NCI-H1694 (cell line): ENCODE results near the gene YAE1.

Source experiments
- DNase-seq: peaks from one replicate; lab custom pipeline; 2025; lab: John Stamatoyannopoulos, UW

Gene YAE1

GRCh38 chr7:39554583-39555165, 11.5 kb upstream of the YAE1 start:
- no peak for DNase-seq

GRCh38 chr7:39557222-39557621, 9.0 kb upstream of the YAE1 start:
- DNase-seq = no peak

DNA sequence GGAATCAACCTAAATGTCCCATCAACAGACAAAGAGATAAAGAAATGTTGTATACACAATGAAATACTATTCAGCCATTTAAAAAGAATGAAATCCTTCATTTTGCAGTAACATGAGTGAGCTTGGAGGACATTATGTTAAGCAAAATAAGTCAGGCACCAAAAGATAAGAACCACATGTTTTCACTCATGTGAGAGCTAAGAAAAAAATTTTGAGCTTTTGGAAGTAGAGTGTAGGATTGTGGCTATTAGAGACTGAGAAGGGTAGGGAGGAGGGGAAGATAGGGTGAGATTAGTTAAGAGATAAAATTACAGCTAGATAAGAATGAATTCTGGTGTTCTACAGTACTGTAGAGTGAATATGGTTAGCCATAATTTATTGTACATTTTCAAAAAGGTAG, 8.3 kb upstream of the YAE1 start:
- DNase-seq = no peak

DNA sequence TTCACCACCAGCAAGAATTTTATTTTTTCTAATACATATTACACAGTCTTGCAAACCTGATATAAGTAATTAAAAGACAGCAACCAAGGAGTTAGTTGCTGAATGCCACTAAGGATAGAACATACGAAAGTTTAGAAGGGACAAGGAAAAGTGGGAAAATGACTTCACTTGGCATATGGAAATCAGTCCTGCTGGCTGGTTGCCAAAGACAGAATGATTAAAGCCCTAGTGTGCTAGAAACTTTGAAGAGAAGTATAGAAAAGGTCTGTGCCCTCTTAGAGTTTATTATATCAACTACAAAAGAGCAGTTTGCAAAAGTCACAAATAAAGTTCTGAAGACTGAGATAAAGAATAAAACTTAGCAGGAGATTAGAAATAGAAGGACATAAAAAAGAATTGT, 5.8 kb upstream of the YAE1 start:
- DNase-seq = no peak

DNA sequence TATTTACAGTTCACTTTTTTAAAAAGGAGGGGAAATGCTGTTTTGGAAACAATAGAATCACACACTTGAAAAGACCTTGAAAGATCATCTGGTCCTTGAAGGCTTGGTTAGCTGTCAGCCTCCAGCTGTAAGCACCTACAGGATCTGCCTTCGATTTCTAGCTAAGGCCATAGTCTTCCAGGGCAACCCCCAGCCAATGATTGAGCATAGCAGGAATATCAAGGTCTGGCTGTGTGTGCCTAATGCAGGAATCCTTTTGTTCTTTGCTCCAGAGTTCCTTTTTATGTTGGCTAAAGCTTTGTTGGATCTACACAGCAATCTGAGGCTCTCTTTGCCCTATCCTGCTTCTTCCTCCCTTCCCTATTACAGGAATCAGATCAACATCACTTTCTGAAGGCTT, 5.2 kb upstream of the YAE1 start:
- DNase-seq = no peak

GRCh38 chr7:39565538-39565937, 666 bp upstream of the YAE1 start:
- no peak for DNase-seq

DNA sequence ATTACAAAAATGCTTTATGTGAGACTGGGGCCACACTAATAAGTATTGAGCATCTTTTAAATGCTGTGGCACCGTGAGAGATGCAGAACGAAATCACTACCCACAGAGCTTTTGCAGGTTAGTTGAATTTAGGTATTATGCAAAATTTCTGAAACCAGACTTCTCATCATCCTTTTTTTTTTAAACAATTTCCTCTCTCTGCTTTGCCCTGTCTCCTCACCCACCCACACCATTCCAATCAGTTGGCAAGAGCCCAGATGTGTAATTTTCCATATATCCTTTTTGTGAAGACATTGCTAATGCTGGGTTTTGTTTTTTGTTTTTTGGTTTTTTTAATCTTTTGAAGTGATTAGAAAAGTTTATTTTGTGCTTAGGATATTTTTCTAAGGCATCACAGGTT, 1.1 kb downstream of the YAE1 start:
- no peak for DNase-seq

DNA sequence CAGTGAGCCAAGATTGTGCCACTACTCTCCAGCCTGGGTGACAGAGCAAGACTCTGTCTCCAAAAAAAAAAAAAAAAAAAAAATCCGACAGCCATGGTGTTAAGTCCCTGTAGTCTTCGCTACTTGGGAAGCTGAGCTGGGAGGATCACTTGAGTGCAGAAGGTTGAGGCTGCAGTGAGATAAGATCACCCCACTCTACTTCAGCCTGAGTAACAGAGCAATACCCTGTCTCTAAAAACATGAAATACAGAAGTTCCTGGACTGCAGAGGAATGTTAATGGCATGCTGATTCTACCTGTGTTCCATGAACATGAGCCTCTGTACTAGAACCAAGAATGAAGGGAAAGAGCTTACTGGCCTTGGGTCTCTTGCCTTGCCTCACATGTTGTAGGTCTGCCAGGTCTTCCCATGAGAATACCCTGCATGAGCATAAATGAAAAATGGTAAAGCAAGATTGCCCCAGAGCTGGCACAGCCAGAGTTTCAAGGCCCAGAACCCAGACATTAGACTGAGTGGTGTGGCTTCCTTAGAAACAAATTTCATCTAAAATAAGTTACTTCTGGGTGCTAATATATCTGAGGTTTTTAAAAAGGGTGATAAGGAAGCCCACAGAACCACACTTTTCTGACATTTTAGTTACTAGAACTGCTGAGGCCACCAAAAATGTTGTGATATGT, 8.6 kb downstream of the YAE1 start:
- DNase-seq = no peak

DNA sequence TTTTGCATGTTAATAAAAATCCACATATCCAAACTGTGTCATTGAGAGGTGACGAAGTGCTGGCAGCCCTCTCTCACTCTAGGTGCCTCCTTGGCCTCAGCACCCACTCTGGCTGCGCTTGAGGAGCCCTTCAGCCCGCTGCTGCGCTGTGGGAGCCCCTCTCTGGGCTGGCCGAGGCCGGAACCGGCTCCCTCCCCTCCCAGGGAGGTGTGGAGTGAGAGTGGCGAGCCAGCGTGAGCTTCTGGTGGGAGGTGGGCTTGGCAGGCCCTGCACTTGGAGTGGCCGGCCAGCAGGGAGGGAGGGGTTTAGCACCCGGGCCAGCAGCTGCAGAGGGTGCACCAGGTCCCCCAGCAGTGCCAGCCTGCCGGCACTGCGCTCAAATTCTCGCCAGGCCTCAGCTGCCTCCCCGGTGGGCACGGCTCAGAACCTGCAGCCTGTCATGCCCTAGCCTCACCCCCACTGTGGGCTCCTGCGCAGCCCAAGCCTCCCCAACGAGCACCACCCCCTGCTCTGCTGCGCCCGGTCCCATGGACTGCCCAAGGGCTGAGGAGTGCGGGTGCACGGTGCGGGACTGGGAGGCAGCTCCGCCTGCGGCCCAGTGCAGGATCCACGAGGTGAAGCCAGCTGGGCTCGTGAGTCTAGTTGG, 11.1 kb downstream of the YAE1 start:
- DNase-seq = no peak

DNA sequence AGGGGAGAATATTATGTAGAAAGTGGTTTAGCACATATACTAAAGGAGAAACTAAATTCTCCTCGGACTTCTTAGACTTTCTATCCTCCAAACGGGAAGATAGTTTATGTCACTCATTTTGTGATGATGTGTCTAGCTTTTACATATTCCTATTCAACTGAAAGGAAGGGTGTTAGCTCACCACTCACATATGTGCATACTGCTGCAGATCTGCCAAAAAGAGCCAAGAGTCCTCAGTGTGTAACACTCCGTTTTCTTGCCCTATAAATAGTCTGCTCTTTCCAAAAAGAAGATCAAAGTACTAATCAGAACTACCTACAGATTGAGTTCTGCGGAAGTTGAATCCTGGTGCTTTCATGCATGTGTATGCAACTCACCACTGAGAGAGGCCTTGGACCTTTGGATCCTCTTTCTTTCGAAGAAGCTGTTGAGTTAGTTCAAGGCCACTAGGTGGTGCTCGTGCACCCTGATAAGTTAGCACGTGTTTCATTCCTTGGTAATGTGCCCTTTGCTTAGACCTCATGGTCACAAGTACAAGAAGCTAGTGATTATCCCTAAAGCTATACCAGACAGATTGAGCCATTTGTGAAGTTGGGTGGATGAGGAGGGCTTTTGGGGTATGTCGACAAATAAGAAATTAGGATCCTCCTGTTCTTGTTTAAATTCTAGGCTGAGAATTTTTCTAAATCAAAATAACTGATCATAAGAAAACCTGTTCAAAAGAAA, 14.1 kb downstream of the YAE1 start:
- DNase-seq = peak; percentile 75

DNA sequence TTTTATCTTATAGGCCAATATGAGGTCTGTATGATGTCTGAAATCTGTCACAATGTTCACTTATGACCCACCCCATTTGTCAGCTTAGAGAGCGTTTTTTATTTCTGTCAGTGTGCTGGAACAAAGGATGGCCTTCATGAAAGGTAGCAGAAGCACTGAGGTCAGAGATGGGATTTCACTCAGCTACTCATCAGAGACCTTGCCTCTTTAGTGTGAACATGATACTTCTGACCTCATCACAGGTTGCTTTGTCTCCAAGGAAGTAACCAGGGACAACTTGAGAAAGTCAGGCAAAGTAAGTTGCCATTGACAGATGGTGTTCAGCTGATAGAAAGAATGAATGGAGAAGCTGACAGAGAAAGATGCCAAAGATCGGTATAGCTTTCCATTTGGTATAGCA, 16.3 kb downstream of the YAE1 start:
- no peak for DNase-seq

DNA sequence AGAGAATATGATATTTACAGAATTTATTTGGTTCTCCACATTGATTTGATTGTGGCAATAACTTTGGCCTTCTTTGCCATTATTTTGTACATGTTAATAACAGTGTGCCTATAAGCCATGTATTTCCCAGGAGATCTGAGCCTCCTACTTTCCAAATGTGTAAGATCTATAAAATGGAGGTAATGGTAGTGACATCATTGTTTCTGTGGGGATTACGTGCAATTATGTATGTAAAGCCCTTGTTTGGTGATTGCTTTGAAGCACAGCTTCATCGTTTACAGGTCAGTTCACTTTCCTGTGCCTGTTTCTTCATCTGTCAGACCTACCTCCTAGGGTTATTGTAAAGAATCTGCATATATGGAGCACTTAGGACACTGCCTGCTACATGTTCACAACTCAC, 17.3 kb downstream of the YAE1 start:
- DNase-seq = no peak

GRCh38 chr7:39587393-39587792, 21.2 kb downstream of the YAE1 start:
- no peak for DNase-seq

DNA sequence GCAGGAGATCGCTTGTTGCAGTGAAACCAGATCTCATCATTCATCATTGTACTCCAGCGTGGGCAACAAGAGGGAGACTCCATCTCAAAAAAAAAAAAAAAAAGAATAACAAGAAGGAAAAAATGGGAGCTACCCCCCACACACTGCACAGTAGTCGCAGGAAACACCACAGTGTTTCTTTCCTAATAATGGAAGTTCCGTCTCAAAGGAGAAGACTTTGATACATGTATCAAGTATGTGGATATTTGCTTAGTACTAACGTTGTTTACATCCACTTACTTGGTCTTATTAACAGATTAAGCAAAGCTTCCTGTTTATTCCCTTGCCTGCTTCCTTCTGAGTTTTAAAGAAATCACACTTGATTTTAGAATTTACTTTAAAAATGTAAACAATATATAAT, 22.2 kb downstream of the YAE1 start:
- no peak for DNase-seq

GRCh38 chr7:39589323-39590111, 23.3 kb downstream of the YAE1 start:
- DNase-seq = no peak

DNA sequence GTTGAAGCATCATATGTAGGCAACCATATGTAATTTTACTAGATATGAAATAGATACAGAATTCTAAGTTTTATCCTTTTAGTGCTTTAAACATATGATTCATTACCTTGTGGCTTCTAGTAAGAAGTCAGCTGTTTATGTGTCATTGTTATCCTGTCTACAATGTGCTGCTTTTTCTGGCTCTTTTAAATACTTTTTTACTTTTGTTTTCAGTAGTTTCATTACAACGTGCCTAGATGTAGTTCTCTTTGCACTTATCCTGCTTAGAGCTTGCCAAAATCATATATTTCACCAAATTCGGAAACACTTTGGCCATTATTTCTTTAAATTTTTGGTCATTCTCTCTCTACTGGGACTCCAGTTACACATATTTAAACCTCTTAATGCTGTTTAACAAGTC, 26.4 kb downstream of the YAE1 start:
- no peak for DNase-seq

DNA sequence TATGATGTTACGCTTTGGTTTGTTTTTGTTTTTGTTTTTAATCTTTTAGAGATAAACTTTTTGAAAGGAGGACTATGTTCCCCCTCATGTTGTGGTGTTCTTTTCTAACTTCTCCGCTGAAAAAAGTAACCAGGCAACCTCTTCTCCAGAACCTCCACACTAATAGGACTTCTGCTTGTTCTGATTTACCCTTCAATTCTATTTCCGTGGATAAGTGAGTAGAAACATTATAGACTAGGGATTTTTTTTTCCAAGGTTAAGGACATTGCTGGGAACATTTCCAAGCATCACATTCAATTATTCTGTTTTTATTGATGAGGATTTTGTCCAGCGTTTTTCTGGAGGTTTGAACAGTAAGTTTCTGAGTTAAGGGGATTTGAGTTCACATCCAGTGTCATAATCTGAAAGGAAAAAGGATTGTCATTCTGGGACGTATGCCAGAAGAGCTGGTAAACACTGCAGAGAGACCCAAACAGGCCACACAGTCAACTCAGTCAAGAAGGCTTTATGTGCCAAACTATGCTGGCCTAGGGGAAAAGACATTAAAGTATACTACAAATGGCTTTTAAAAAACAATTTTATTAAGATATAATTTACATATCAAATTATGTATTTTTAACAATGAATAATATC, 28.9 kb downstream of the YAE1 start:
- no peak for DNase-seq

GRCh38 chr7:39602351-39602750, 36.1 kb downstream of the YAE1 start:
- no peak for DNase-seq

DNA sequence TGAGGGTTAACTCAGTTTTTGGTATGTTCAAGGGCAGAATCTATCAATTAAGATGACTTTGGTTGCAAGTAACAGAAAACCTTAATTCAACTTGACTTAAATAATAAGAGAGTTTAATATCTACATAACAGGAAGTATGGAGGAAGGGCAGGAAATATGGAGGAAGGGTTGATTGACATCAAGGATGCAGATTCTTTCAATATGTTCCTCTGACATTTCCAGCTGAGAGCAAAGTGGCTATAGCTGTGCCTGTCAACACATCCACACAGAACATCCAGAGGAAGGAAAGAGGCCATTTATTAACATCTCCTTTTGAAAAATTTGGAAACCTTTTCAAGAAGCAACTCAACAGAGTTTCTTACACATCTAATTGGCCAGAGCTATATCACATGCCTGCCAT, 37.7 kb downstream of the YAE1 start:
- DNase-seq = no peak

DNA sequence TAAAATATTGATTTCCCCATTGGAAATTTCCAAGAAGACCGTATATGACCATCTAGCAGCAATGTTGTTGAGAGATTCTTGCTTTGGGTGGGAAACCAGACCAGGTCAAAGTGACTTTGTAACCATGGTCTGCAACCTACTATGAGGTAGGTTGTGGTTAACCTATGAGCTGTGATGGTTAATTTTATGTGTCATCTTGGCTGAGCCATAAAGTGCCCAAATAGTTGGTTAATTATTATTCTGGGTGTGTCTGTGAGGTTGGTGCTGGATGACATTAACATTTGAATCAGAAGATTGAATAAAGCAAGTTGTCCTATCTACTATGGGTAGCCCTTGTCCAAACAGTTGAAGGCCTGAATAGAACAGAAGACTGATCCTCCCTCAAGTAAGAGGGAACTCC, 38.9 kb downstream of the YAE1 start:
- no peak for DNase-seq

- no peak for DNase-seq
Measured at GRCh38 chr7:39606352-39606751, 40.1 kb downstream of the YAE1 start.

DNA sequence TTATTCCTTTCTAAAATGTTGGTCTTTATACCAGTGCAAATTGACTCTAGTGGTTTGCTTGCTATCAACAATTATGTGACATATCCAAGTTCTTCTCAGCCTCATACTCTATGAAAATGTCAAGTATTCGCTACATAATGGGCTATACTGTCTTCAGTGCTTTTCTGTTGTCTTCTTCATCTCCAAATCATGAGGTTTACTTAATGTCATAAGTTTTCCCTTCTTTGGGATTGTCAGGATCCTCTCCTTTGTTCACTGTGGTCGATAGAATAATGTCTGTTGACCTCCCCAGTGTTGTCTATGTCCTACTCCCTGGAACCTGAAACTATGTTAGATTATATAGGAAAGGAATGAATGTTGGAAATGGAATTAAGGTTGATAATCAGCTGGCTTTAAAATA, 40.7 kb downstream of the YAE1 start:
- no peak for DNase-seq
